HS-5 (cell line): ENCODE results near the gene ATXN7L3B.
"Not testable (repeated sequence)": the region's sequence is repeated elsewhere in the genome, so short reads cannot be mapped to it uniquely, and the experiment has no call there.

Experiments
- DNase-seq: peaks from one replicate; pipeline ENCODE4 v3.0.0-alpha.2; 2012; ENCODE audit warnings: low read depth

The ATXN7L3B gene

DNA sequence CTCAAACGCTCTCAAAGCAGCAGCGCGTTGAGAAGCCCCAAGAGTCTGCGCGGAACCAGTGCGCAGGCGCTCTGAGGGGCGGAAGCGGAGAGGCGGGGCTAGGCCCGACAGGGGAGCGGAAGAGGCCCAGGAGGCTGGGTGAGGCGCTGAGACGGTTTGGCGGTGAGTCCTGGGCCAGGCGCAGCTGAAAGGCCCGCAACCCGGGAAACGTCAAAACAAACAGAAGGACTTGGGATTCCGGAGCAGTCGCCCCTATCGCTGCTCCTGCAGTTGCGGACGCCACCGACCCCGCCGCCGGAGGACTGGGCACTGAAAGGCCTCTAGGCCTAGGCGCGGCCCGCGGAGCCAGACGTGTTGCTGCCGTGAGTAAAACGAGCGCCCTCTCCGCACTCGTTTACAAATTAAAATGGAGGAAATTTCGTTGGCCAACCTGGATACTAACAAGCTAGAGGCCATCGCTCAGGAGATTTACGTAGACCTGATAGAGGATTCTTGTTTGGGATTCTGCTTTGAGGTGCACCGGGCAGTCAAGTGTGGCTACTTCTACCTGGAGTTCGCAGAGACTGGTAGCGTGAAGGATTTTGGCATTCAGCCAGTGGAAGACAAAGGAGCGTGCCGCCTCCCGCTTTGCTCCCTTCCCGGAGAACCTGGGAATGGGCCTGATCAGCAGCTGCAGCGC is at the start of gene ATXN7L3B:
Gene ATXN7L3B (plus strand): TSS at position 129 of the 679 bp plus-strand sequence. CDS start 278 bp downstream, at position 407.
- DNase-seq = peak; percentile 80

DNA sequence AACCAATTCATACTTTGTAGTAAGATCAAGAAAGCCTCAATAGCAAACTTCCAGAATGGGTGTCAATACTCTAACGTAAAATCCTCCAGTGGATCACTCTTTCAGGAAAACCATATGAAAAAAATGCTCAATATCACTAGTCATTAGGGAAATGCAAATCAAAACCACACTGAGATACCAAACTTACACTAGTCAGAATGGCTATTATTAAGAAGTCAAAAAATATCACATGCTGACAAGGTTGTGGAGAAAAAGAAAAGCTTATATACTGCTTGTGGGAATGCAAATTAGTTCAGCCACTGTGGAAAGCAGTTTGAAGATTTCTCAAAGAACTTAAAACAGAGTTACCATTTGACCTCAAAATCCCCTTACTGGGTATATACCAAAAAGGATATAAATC is 49.5 kb upstream of the ATXN7L3B start:
- no peak for DNase-seq

DNA sequence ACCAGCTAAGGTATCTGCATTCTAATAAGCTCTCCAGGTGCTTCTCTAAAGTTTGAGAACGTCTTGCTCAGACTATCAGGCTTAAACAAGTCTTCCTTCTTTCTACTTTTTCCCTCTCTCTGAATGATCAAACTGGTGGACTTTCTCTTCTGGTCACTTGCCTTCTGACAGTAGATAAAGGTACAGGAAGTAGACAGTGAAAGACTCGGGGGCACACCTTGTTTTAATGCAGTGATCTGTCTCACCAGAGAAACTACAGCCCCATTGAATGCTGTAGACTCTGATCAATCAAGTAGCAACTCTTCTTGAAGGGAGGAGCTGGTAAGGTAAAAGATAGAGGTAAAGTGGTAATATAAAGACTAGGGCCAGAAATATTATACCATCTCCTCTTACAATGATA is 48.1 kb upstream of the ATXN7L3B start:
- DNase-seq = no peak

DNA sequence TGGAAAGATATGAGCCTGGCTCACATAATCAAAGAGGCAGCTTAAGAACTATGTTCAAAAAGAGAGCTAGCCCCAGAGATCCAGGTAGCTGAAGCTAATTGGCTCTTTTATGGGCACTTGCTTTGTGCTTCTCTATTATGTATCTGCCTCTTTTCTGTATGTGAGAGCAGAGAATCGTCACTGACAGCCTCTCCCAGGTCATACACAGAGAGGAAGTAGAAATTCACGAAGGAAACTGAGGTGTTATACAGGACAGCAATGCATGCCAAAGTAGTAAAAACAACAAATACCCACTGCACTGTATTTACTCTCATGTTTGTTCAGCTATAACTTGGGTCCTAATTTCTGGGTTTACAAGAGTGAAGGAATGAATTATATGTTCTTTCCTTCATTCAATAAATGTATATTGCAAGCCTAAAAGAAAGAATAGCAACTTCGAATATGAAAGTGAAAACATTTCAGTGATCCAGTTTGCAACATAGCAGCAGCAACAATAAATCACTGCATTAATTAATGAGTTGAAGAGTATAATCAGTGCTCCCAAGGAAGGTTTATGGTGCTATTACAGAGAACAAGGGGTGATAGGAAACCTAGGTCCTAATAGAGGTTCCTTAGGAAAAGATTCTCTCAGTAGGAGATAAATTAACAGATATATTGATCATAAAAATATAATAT is 47.1 kb upstream of the ATXN7L3B start:
- no peak for DNase-seq

GRCh38 chr12:74491374-74491773 is 46.3 kb upstream of the ATXN7L3B start:
- DNase-seq = no peak

DNA sequence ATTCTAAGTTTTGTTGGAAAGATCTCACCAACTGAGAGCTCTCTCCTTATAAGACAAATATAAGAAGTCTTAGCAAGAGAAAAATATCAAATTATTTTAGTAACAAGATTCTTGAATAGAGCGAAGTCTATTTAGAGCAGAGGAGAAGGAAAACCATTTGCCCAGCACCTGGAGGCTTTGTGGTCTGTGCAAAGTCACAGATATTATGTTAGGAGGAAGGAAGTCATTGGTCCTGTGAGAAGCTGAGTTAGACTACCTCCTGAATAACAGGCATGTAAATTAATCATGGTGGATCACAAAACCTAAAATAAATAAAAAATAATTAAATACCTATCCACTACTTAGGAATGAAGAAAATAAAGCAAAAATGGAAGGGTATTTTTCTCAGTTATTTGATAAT is 38.4 kb upstream of the ATXN7L3B start:
- DNase-seq = no peak

- not testable (repeated sequence) for DNase-seq
Observed at GRCh38 chr12:74508873-74509657, 28.6 kb upstream of the ATXN7L3B start.

DNA sequence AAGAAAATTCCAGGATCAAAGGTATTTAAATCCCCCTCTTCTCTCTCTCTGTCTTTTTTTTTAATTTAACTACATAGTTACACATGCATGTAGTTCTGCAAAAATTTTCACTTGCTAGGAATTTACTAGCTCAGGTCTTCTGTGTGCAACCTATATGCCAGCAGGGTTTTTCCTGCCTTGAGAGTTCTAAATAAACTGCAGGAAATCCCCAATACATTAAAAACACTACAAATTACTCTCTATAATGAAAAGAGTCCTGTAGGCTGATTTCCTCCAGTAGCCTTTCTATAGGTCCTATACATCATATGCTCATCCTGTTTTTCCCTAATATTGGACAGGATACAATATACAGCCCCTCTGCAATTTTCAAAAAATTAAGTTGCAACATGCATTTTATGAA is 27.7 kb upstream of the ATXN7L3B start:
- no peak for DNase-seq

- no peak for DNase-seq
Observed at GRCh38 chr12:74514098-74514872, 23.4 kb upstream of the ATXN7L3B start.

GRCh38 chr12:74515849-74516248 is 21.8 kb upstream of the ATXN7L3B start:
- no peak for DNase-seq

- DNase-seq = no peak
Observed at GRCh38 chr12:74526535-74526934, 11.1 kb upstream of the ATXN7L3B start.

DNA sequence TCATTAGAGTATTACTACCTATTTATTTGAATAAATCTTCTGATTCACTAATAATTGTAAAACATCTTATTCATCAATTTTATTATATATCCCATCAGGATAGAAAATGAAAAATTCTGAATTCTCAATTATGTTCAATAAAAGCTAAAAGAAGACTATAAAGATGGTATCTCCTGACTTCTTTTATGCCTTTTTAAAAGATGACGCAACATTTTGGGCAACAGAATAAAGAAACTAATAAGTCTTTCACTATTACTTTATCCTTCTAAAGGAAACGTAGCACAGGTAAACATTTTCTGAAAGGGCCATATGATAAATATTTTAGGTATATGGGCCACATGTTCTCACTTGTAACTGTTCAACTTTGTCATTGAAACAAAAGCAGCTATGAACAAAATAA is 10.1 kb upstream of the ATXN7L3B start:
- no peak for DNase-seq

- DNase-seq = no peak
Observed at GRCh38 chr12:74530676-74531075, 7.0 kb upstream of the ATXN7L3B start.

DNA sequence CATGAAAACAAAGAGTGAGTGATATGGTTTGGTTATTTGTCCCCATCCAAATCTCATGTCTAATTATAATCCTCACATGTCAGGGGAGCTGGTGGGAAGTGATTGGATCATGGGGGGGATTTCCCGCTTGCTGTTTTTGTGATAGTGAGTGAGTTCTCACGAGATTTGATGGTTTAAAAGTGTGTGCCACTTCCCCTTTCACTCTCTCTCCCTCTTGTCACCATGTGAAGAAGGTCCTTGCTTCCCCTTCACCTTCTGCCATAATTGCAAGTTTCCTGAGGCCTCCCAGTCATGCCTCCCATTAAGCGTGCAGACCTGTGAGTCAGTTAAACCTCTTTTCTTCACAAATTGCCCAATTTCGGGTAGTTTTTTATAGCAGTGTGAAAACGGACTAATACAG is 2.1 kb upstream of the ATXN7L3B start:
- DNase-seq = no peak

DNA sequence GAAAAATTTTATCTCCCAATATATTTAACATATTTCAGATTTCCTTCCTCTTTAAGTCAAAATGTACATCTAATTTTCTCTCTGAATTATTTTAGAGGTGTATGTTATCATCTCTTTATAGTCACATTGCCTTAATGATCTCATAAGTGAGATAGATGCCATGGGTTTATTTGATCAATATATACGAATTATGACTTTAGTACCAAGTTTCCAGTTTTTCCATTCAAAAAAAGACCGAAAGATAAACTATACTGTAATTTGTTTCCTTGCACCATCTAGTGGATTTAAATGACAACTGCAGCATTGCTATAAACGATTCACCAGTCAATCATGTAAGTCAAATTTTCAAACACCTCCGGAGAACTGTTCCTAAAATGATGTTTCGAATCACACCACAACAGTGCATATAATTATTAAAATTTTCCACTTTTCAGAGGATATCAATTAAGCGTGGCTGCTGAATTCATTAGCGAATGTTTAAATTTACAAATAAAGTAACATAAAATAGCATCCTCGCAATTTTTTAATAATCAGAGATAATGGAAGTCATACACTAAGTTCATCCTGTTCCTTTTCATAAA is 419 bp upstream of the ATXN7L3B start:
- no peak for DNase-seq

DNA sequence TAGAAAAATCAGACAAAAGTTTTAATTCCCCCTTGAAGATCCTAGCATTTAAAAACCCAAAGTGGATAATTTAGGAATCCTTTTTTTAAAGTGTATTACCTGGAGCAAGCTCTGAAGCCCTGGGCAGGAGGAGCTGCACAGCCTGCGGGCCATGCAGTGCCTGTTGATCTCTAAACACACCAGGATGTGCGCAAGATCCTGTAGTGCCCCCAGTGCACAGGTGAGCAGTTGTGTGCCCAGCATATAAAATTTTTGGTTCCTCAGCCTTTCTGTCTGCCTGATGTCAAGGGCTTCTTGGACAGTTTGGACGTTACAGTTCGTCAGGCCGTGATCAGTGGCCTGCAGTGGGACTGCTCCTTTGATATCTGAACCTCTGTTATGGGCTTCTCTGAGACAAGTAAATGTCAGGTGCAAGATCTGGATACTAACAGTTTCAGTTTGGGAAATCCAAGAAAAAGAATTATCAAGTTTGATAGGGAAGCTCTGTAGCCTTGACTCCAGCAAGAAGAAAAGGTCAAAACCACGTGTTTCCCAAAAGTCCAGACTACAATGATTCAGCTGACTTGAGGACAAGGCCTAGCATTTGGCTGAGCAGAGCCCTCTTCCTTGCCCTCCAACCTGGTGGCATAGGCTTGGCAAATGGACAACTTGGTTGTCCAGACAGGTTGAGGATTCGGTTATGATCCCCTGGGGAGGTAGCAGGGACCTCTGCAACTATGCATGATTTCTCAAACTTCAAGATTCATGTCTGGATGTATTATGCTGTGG is 1.0 kb downstream of the ATXN7L3B start:
- DNase-seq = no peak

DNA sequence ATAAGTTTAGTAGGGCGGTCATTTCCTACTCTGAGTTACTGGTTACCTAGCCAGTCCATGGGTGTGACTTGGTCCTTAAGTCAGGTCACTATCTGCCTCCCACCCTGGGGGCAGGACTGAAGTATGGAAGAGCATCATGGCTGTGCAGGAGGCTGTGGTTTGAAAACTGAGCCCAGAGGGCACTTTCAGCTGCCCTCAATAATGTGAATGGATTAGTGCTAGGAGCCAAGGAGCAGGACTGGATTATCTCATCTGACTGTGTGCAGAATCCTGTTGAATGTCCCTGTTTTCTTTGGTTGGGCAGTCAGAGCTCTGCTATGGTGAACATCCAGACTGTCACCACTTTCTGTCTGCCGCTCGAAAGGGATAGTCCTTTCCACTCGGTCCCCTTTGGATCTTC is 1.6 kb downstream of the ATXN7L3B start:
- no peak for DNase-seq

DNA sequence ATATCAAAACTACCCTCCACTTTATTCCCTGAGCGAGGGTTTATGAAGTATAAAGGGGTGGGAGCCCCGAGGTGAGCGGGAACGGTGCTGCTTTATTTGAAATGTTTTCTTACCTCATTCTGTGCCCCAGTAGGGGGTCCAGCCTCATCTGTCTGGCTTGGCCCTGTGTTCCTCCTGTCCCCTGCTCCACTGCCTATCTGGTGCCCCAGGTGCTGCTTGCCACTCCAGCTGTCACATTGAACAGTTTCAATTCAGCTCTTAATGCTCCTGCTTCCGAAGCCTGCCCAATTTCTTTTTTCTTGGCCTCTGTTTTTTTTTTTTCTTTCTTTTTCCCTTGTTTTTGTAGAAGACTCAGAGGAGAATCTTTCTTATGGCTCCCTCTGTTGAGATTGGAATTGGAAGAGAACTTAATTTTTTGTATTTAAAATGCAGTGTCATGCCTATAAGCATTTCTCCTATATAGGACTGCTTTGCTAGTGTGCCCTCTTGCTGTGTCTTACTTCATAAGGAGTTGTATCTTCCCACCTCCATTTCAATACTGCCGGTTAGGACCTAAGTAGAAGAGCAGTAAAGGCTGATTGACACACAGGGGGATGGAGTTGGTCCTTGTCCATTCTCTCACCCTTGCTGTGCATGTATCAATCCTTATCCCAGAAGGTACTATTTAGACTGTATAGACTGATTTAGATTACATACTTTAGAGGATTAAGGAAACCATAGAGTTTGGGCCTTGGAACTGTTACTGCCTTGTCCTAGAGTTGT is 2.3 kb downstream of the ATXN7L3B start:
- DNase-seq = no peak

GRCh38 chr12:74541074-74541473 is 3.4 kb downstream of the ATXN7L3B start:
- DNase-seq = no peak

GRCh38 chr12:74547249-74547648 is 9.6 kb downstream of the ATXN7L3B start:
- no peak for DNase-seq
